Measurements from ENCODE around the gene KY. TPM values are rescaled to one million over a fixed set of nuclear protein-coding genes. Genes with fewer than 3 reads are reported as not detected.

Gene KY
- total and polyA plus RNA-seq, 4 donors = 0.05 to 0.08 TPM; not detected in 2

GRCh38 chr3:134563601-134564000, 87.2 kb downstream of the KY start (continued):
- TF ChIP-seq CTCF (IDR thresholded peaks at IDR 0.05; ENCODE audit: low read depth, low read length, missing input control) (no peak), HNF4G (IDR thresholded peaks at IDR 0.05) (no peak), RXRA (IDR thresholded peaks at IDR 0.05) (no peak), HNF4A (conservative IDR thresholded peaks at IDR 0.05) (no peak), EGR1 (IDR thresholded peaks at IDR 0.05; ENCODE audit: low read depth in 2 of 2) (no peak), NR2F2 (IDR thresholded peaks at IDR 0.05) (no peak), YY1 (IDR thresholded peaks at IDR 0.05) (no peak)

GRCh38 chr3:134562055-134562454, 88.8 kb downstream of the KY start:
- Histone ChIP-seq H3K9ac (ENCODE audit: low read depth in 1 of 2, low read length in 2 of 2) (no peak overlapping the region), H3K4me1 (ENCODE audit: control insufficient read depth in 4 of 4, insufficient read depth in 4 of 4, low read length in 3 of 4) (no peaks in the 10 kb centered on the region), H3K27ac (ENCODE audit: low read depth in 1 of 2, low read length in 2 of 2) (no peak overlapping the region), H3K9me3 (ENCODE audit: control insufficient read depth in 4 of 4, low read length in 3 of 4) (no peaks in the 10 kb centered on the region), H3K27me3 (ENCODE audit: control insufficient read depth in 4 of 4, insufficient read depth in 4 of 4, low read length in 3 of 4) (no peaks in the 10 kb centered on the region), H3K36me3 (ENCODE audit: control insufficient read depth in 4 of 4, insufficient read depth in 3 of 4, low read depth in 1 of 4, low read length in 3 of 4) (peaks cover 0 to 14% (median 11%) of the 10 kb centered on the region in 4 donors), H3K4me3 (ENCODE audit: low read depth in 1 of 3, low read length in 3 of 3) (no peak overlapping the region)
- 96% methylated on average over 4 of the region's 4 CpGs for WGBS
- DNase-seq (ENCODE audit: low spot score) = no peak
- TF ChIP-seq CTCF (IDR thresholded peaks at IDR 0.05; ENCODE audit: low read depth, low read length, missing input control) (no peak), FOXA1 (IDR thresholded peaks at IDR 0.05) (no peak), RAD21 (IDR thresholded peaks at IDR 0.05) (no peak), HNF4G (IDR thresholded peaks at IDR 0.05) (no peak), JUND (IDR thresholded peaks at IDR 0.05) (no peak), MAX (IDR thresholded peaks at IDR 0.05) (no peak), NR2F2 (IDR thresholded peaks at IDR 0.05) (no peak), FOXA2 (IDR thresholded peaks at IDR 0.05) (no peak), YY1 (IDR thresholded peaks at IDR 0.05) (no peak), HNF4A (conservative IDR thresholded peaks at IDR 0.05) (no peak)

- Histone ChIP-seq H3K9me3 (ENCODE audit: control insufficient read depth in 4 of 4, low read length in 3 of 4) (no peaks in the 10 kb centered on the region), H3K27ac (ENCODE audit: low read depth in 1 of 2, low read length in 2 of 2) (no peak overlapping the region), H3K36me3 (ENCODE audit: control insufficient read depth in 4 of 4, insufficient read depth in 3 of 4, low read depth in 1 of 4, low read length in 3 of 4) (peaks cover 0 to 15% (median 12%) of the 10 kb centered on the region in 4 donors), H3K4me3 (ENCODE audit: low read depth in 1 of 3, low read length in 3 of 3) (no peak overlapping the region), H3K27me3 (ENCODE audit: control insufficient read depth in 4 of 4, insufficient read depth in 4 of 4, low read length in 3 of 4) (no peaks in the 10 kb centered on the region), H3K4me1 (ENCODE audit: control insufficient read depth in 4 of 4, insufficient read depth in 4 of 4, low read length in 3 of 4) (no peaks in the 10 kb centered on the region), H3K9ac (ENCODE audit: low read depth in 1 of 2, low read length in 2 of 2) (no peak overlapping the region)
- 96% methylated on average over 3 of the region's 3 CpGs for WGBS
- DNase-seq (ENCODE audit: low spot score) = no peak
- TF ChIP-seq JUND (IDR thresholded peaks at IDR 0.05) = no peak
- no peak for TF ChIP-seq CTCF (IDR thresholded peaks at IDR 0.05; ENCODE audit: low read depth, low read length, missing input control)
- no peak for TF ChIP-seq FOXA1 (IDR thresholded peaks at IDR 0.05)
- no peak for TF ChIP-seq EGR1 (IDR thresholded peaks at IDR 0.05; ENCODE audit: low read depth in 2 of 2)
These were observed 91.2 kb downstream of the KY start for GRCh38 chr3:134559591-134559990.

Other genes starting within 250 kb of the KY start
- gene ANAPC13, start 165.0 kb downstream of the KY start, total RNA-seq = 10 to 100 TPM; 20.9 to 30.2 TPM
- 10 to 100 TPM; 46.2 to 80.9 TPM for gene ANAPC13, start 165.0 kb downstream of the KY start, polyA plus RNA-seq
- 10 to 100 TPM; 14.3 to 16.1 TPM for gene CEP63, start 165.0 kb downstream of the KY start, total RNA-seq
- gene CEP63, start 165.0 kb downstream of the KY start, polyA plus RNA-seq = 10 to 100 TPM in 1 of 2 donors, 1 to 10 TPM in 1; 8.1 to 11.1 TPM
- under 1 TPM; 0.23 to 0.50 TPM for gene EPHB1, start 144.2 kb upstream of the KY start, total RNA-seq
- 1 to 10 TPM in 1 of 2 donors, under 1 TPM in 1; 0.54 to 1.7 TPM for gene EPHB1, start 144.2 kb upstream of the KY start, polyA plus RNA-seq

All from liver (tissue), 9 donors.